Spleen (tissue), 11 donors: ENCODE measurements around the gene TUBGCP2. TPM values are rescaled to one million over a fixed set of nuclear protein-coding genes. Genes with fewer than 3 reads are reported as not detected.

Source experiments
- DNase-seq: peaks from one replicate; pipeline ENCODE4 v3.0.0-alpha.2; 2020
- H3K27ac ChIP-seq, 8 donors: fragments of 200-600 bp; sonication (generic) in 7 of 8; 1 replicate in 4 of 8; 2 replicates in 4 of 8; pipeline versions ENCODE4 v1.5.0 to v1.8.0; 2016 to 2021; ENCODE audit warnings: inconsistent platforms in 4 of 8, mild to moderate bottlenecking in 4 of 8, moderate library complexity in 1 of 8
- H3K27me3 ChIP-seq, 7 donors: fragments of 200-600 bp; sonication (generic) in 6 of 7; replicated peaks in 1 of 7; 1 replicate in 4 of 7; 2 replicates in 3 of 7; pipeline versions ENCODE4 v1.5.0 to v1.8.0; 2016 to 2021; ENCODE audit warnings: inconsistent platforms in 3 of 7, mild to moderate bottlenecking in 1 of 7
- H3K36me3 ChIP-seq, 6 donors: fragments of 200-600 bp; sonication (generic) in 5 of 6; 1 replicate in 4 of 6; 2 replicates in 2 of 6; pipeline versions ENCODE4 v1.5.0 to v1.8.0; 2016 to 2021; ENCODE audit warnings: inconsistent platforms in 2 of 6
- H3K4me1 ChIP-seq, 6 donors: fragments of 200-600 bp; sonication (generic) in 5 of 6; 1 replicate in 3 of 6; 2 replicates in 3 of 6; pipeline versions ENCODE4 v1.5.0 to v1.8.0; 2016 to 2021; ENCODE audit warnings: inconsistent platforms in 3 of 6
- H3K4me3 ChIP-seq, 8 donors: fragments of 200-600 bp; sonication (generic) in 7 of 8; 1 replicate in 4 of 8; 2 replicates in 4 of 8; pipeline versions ENCODE4 v1.5.0 to v1.8.0; 2016 to 2021; ENCODE audit warnings: inconsistent platforms in 4 of 8, mild to moderate bottlenecking in 4 of 8, moderate library complexity in 2 of 8
- H3K9me3 ChIP-seq, 8 donors: fragments of 200-600 bp; sonication (generic) in 7 of 8; 1 replicate in 4 of 8; 2 replicates in 4 of 8; pipeline versions ENCODE4 v1.5.0 to v1.8.0; 2016 to 2021; ENCODE audit warnings: inconsistent platforms in 4 of 8
- POLR2A ChIP-seq, 3 donors: fragments of 450-650 bp; IDR thresholded peaks; one replicate each; pipeline ENCODE4 v1.5.1; 2017; ENCODE audit warnings: antibody characterized with exemption in 3 of 3, mild to moderate bottlenecking in 1 of 3
- POLR2AphosphoS5 ChIP-seq, 3 donors: sonication (generic); formaldehyde crosslinking; IDR thresholded peaks; one replicate each; pipeline ENCODE4 v1.5.1; 2017; ENCODE audit warnings: antibody characterized with exemption in 3 of 3
- WGBS, 5 donors: extraction: QIAGEN DNeasy Blood & Tissue Kit in 3 of 5; methylation state at CpG; one replicate each; pipeline versions ENCODE4 v1.1.5 to v1.1.7; 2013 to 2018; 5-methylcytosine and 5-hydroxymethylcytosine counted together
- intact Hi-C: fragments of 100-400 bp; cut with DNase I; formaldehyde crosslinking; loops from one replicate; pipeline ENCODE4 v1.15.0; 2023; ENCODE audit warnings: low total_unique reads
- polyA plus RNA-seq, 3 donors: library from polyadenylated mRNA; stranded (reverse); fragments of 200-250 nt; gene quantifications; one replicate each; pipeline ENCODE4 v1.2.1, GENCODE V29; 2013
- total RNA-seq, 7 donors: library from RNA; depleted of rRNA in 3 of 7; stranded (reverse); fragments of >200 nt in 3 of 7; fragmentation: NEBNext Ultra II Directional in 4 of 7; extraction: Animal tissue kit (Norgen Biotek cat#: 25700) in 4 of 7; gene quantifications; one replicate each; pipeline versions ENCODE4 v1.1.0 to v1.2.1, GENCODE V29; 2016 to 2021
- TF ChIP-seq, protein P1 (sequence below), 11 experiments: fragments of 200-600 bp in 7 of 11; fragments of 450-650 bp in 4 of 11; sonication (generic) in 4 of 11; IDR thresholded peaks in 8 of 11; conservative IDR thresholded peaks in 3 of 11; 1 replicate in 7 of 11; 2 replicates in 4 of 11; pipeline versions ENCODE4 v1.4.0 to v1.8.0; 2016 to 2021; ENCODE audit warnings: antibody characterized with exemption in 11 of 11, inconsistent platforms in 4 of 11, mild to moderate bottlenecking in 1 of 11
- donor health status: healthy with polysubstance abuse.
- donor health status: DM: no; HTN: no; CAD: no; lungs with moderate emphysema.
- donor health status: DM: no; HTN: no; CAD: no.
- donor health status: Bipolar disorder and iron deficiency.
- donor health status: healthy.
- donor health status: DM: no; HTN: no; CAD: no.
- donor health status: DM: yes; HTN: yes; CAD: no.

The TUBGCP2 gene
- total and polyA plus RNA-seq, 10 donors: 40.2 to 201 (median 57.6) TPM

DNA sequence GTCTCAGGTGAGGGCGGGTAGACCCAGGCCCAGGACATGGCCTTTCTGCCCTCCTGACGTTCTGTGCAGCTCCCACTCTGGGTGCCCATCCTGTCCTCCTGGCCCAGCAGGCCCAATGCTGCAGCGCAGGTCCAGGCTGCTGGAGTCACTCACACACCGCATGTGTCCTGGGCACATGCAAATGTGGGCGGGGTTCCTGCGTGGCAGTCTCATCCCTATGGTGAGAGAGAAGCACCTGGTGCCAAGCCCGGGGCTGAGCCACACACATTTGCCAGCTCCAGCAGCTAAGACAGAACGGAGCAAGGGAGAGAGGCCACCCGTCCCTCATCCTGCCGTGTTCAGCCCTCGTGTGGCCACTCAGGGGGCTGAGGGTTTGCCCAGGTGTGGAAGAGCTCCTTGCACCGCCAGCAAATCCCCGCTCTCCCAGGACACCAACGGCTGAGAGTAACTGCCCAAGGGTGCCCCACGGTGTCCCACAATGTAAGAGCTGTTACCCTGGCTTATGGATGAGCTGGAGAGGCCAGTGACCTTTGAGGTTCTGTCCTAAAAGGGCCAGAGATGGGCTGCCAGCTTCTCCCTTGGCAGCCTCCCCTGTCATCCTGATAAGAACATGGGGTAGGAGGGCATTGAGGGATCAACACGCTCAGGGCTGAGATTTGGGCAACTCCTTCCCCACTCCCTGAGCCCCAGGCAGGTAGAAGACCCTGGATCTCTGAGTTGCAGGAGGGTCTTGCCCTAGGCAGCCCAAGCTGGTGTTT, 44.7 kb upstream of the TUBGCP2 start:
- H3K4me3 ChIP-seq: no peak overlapping the region
- H3K27me3 ChIP-seq: peaks cover 0 to 28% (median under 1%) of the 10 kb centered on the region in 7 donors
- no peak for DNase-seq
- 79 to 85% (median 82%) methylated on average over 7 to 16 of the region's 16 CpGs for WGBS, 5 donors
- no peak for TF ChIP-seq POLR2A (IDR thresholded peaks at IDR 0.05)
- peak in 2 of 3 donors; percentile 21 to 44 for TF ChIP-seq POLR2AphosphoS5 (IDR thresholded peaks at IDR 0.05)
- H3K4me1 ChIP-seq: peaks cover 8 to 29% (median 20%) of the 10 kb centered on the region in 6 donors
- intact Hi-C loops: no loop called here
- H3K9me3 ChIP-seq: no peaks in the 10 kb centered on the region
- H3K36me3 ChIP-seq: peaks cover 0 to 18% (median 0%) of the 10 kb centered on the region in 6 donors
- H3K27ac ChIP-seq: no peak overlapping the region

DNA sequence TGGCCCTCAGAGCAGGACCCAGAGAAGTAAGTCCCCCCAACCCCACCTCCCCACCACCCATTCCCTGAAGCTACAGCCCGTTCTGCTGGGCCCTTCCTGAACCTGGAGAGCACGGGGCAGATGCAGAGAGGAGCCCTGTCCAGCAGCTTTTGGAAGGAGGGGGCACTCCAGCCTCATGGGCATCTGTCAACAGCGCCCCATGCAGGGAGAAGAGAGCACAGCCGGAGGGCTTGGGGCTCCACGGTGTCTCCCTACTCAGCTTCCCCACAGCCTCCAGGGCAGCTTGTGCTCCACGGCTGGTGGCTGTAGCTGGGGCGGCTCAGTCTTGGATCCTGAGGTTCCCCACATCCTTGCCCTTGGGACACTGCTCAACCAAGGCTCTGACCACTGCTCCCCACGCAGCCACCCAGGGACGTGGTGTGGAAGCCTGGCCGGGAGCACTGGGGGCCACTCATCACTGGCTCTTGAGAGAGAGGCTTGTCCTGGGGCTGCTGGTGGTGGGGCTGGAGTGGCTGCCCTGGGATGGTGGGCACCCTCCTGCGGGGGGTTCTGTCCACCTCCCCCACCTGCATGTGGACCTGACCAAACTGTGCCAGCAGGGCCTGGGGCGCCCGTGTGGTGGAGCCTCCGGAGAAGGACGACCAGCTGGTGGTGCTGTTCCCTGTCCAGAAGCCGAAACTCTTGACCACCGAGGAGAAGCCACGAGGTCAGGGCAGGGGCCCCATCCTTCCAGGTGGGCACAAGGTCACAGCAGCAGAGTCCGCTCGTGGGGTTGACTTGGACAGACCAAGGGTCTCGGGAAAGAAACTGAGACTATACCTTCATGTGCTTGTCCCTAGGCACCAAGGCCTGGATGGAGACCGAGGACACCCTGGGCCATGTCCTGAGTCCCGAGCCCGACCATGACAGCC, 43.0 kb upstream of the TUBGCP2 start:
- TF ChIP-seq, protein P1, sequence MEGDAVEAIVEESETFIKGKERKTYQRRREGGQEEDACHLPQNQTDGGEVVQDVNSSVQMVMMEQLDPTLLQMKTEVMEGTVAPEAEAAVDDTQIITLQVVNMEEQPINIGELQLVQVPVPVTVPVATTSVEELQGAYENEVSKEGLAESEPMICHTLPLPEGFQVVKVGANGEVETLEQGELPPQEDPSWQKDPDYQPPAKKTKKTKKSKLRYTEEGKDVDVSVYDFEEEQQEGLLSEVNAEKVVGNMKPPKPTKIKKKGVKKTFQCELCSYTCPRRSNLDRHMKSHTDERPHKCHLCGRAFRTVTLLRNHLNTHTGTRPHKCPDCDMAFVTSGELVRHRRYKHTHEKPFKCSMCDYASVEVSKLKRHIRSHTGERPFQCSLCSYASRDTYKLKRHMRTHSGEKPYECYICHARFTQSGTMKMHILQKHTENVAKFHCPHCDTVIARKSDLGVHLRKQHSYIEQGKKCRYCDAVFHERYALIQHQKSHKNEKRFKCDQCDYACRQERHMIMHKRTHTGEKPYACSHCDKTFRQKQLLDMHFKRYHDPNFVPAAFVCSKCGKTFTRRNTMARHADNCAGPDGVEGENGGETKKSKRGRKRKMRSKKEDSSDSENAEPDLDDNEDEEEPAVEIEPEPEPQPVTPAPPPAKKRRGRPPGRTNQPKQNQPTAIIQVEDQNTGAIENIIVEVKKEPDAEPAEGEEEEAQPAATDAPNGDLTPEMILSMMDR (IDR thresholded peaks at IDR 0.05 in 8 of 11, conservative IDR thresholded peaks at IDR 0.05 in 3 of 11): no peak
- TF ChIP-seq POLR2AphosphoS5 (IDR thresholded peaks at IDR 0.05): peak in 1 of 3 donors; percentile 52
- no peak overlapping the region for H3K4me3 ChIP-seq
- WGBS, 5 donors: 65 to 72% (median 67%) methylated on average over 15 to 24 of the region's 24 CpGs
- H3K27me3 ChIP-seq: peaks cover 0 to 46% (median 15%) of the 10 kb centered on the region in 7 donors
- intact Hi-C loops: no loop called here
- H3K4me1 ChIP-seq: peaks cover 4 to 18% (median 9%) of the 10 kb centered on the region in 6 donors
- H3K9me3 ChIP-seq: no peaks in the 10 kb centered on the region
- H3K36me3 ChIP-seq: peaks cover 0 to 18% (median 0%) of the 10 kb centered on the region in 6 donors
- no peak overlapping the region for H3K27ac ChIP-seq
- no peak for DNase-seq

DNA sequence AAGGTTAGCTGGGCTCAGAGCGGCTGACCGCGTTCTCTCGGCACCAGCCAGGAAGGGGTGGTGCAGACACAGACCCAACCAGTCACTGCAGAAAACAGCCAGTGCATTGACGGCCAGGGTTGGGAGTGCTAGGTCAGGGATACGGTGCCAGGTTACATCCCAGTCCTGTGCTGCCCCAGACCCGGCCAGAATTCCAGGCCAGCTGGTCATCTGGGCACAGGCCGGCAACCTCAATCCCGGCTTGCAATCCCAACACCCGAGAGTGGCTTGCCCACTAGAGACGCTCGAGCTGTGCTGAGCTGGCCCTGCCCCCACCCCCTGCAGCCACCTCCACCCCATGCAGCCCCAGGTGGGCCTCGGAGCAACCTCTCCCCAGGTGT, 42.3 kb upstream of the TUBGCP2 start:
- intact Hi-C loops: no loop called here
- TF ChIP-seq, protein P1 (IDR thresholded peaks at IDR 0.05 in 8 of 11, conservative IDR thresholded peaks at IDR 0.05 in 3 of 11): no peak
- TF ChIP-seq POLR2A (IDR thresholded peaks at IDR 0.05): no peak
- no peak for TF ChIP-seq POLR2AphosphoS5 (IDR thresholded peaks at IDR 0.05)
- no peak overlapping the region for H3K4me3 ChIP-seq
- no peaks in the 10 kb centered on the region for H3K9me3 ChIP-seq
- H3K36me3 ChIP-seq: peaks cover 0 to 15% (median 0%) of the 10 kb centered on the region in 6 donors
- H3K27ac ChIP-seq: no peak overlapping the region
- DNase-seq: no peak
- WGBS, 5 donors: 38 to 54% (median 47%) methylated on average over 13 of the region's 13 CpGs; no CpG with 5 or more reads in 1 of the 5 donors
- peaks cover 0 to 53% (median 21%) of the 10 kb centered on the region in 7 donors for H3K27me3 ChIP-seq
- H3K4me1 ChIP-seq: peaks cover 0 to 11% (median 2%) of the 10 kb centered on the region in 6 donors

DNA sequence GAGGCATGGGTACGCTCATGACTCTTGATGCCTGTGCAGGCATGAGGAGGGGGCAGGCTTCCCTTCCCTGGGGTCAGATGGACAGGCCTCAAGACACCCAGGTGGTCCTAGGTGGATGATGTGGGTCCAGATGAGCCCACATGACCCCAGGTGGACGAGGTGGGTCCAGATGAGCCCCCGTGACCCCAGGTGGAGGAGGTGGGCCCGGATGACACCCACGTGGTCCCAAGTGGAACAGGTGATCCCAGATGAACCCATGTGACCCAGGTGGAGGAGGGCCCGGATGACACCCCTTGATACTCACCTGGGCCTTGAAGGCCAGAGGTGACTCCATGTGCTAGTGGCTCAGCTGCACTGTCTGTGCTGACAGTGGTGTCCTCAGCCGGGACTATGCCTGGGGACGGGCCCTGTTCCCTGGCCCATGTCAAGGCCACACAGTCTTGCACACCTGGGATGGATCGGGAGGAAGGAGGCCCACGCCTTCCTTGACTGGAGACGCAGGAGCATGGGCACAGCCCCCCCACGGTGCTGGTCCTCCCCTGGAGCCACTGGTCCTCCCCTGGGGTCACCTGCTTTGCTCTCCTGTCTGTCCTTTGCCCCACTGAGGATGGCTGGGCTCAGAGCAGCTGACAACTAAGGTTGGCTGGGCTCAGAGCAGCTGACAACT, 41.7 kb upstream of the TUBGCP2 start:
- peaks cover 0 to 10% (median 0%) of the 10 kb centered on the region in 6 donors for H3K36me3 ChIP-seq
- no peak overlapping the region for H3K4me3 ChIP-seq
- H3K27ac ChIP-seq: no peak overlapping the region
- intact Hi-C loops: no loop called here
- DNase-seq: no peak
- TF ChIP-seq POLR2A (IDR thresholded peaks at IDR 0.05) (no peak), POLR2AphosphoS5 (IDR thresholded peaks at IDR 0.05) (peak in 1 of 3 donors; percentile 24)
- TF ChIP-seq, protein P1 (IDR thresholded peaks at IDR 0.05 in 8 of 11, conservative IDR thresholded peaks at IDR 0.05 in 3 of 11): no peak
- no peaks in the 10 kb centered on the region for H3K9me3 ChIP-seq
- 71 to 85% (median 82%) methylated on average over 6 to 12 of the region's 12 CpGs for WGBS, 5 donors
- H3K27me3 ChIP-seq: peaks cover 0 to 58% (median 21%) of the 10 kb centered on the region in 7 donors
- H3K4me1 ChIP-seq: peaks cover 0 to 6% (median 0%) of the 10 kb centered on the region in 6 donors
